Lung (tissue), 12 donors: ENCODE measurements around the gene EEF1A2. TPM values are rescaled to one million over a fixed set of nuclear protein-coding genes. Genes with fewer than 3 reads are reported as not detected.

ENCODE experiments used
- ATAC-seq: fragments of 200-7000 bp; cut with Tn5 transposase; one replicate; pipeline ENCODE4 v1.9.1; 2020; ENCODE audit warnings: moderate number of reproducible peaks; ENCODE audit not compliant: insufficient read depth, low FRiP score
- DNase-seq, 3 donors: peaks; one replicate each; pipeline ENCODE4 v3.0.0-alpha.2; 2013 to 2017
- H3K27ac ChIP-seq, 2 donors: one replicate each; pipeline ENCODE4 v1.5.1; 2013; ENCODE audit warnings: mild to moderate bottlenecking in 2 of 2, moderate library complexity in 2 of 2, control low read depth in 1 of 2, inconsistent platforms in 1 of 2, low read depth in 1 of 2, low read length in 1 of 2
- H3K27me3 ChIP-seq, 3 donors: one replicate each; pipeline ENCODE4 v1.5.1; 2013; ENCODE audit warnings: low read length in 2 of 3; ENCODE audit not compliant: control insufficient read depth in 3 of 3, insufficient read depth in 3 of 3
- H3K36me3 ChIP-seq, 4 donors: one replicate each; pipeline ENCODE4 v1.5.1; 2013; ENCODE audit warnings: low read length in 4 of 4, mild to moderate bottlenecking in 1 of 4, moderate library complexity in 1 of 4; ENCODE audit not compliant: control insufficient read depth in 4 of 4, insufficient read depth in 4 of 4
- H3K4me1 ChIP-seq, 5 donors: one replicate each; pipeline ENCODE4 v1.5.1; 2013; ENCODE audit warnings: low read length in 5 of 5, mild to moderate bottlenecking in 2 of 5, moderate library complexity in 1 of 5; ENCODE audit not compliant: control insufficient read depth in 5 of 5, insufficient read depth in 5 of 5
- H3K4me3 ChIP-seq: one replicate; pipeline ENCODE4 v1.5.1; 2013; ENCODE audit warnings: mild to moderate bottlenecking, control low read depth, moderate library complexity
- H3K9ac ChIP-seq, 2 donors: one replicate each; pipeline ENCODE4 v1.5.1; 2013; ENCODE audit warnings: low read length in 2 of 2, control low read depth in 1 of 2; ENCODE audit not compliant: insufficient read depth in 1 of 2
- H3K9me3 ChIP-seq, 4 donors: one replicate each; pipeline ENCODE4 v1.5.1; 2013; ENCODE audit warnings: low read length in 3 of 4, mild to moderate bottlenecking in 1 of 4, moderate library complexity in 1 of 4; ENCODE audit not compliant: control insufficient read depth in 4 of 4, insufficient read depth in 3 of 4
- WGBS, 2 donors: extraction: QIAGEN DNeasy Blood & Tissue Kit; methylation state at CpG; one replicate each; pipeline ENCODE4 v1.1.7; 2013; 5-methylcytosine and 5-hydroxymethylcytosine counted together
- polyA plus RNA-seq, 2 donors: library from polyadenylated mRNA; stranded (reverse); fragments of 200-250 nt; gene quantifications; one replicate each; pipeline ENCODE4 v1.2.1, GENCODE V29; 2013
- total RNA-seq, 2 donors: library from RNA; depleted of rRNA in 1 of 2; stranded (reverse); fragments of >200 nt in 1 of 2; gene quantifications; one replicate each; pipeline ENCODE4 v1.2.1, GENCODE V29; 2014 to 2021
- TF ChIP-seq, protein P1 (sequence below): IDR thresholded peaks from 2 replicates; pipeline ENCODE4 v1.5.1; 2012; ENCODE audit warnings: mild to moderate bottlenecking; ENCODE audit errors: control extremely low read depth, extremely low read depth
- donor health status: control.
- donor health status: control.
- donor health status: Bipolar disorder and iron deficiency.
- donor health status: healthy.
- donor health status: DM: yes; HTN: yes; CAD: no.

The EEF1A2 gene
- total and polyA plus RNA-seq, 4 donors = 0.47 to 1.9 (median 1.0) TPM

DNA sequence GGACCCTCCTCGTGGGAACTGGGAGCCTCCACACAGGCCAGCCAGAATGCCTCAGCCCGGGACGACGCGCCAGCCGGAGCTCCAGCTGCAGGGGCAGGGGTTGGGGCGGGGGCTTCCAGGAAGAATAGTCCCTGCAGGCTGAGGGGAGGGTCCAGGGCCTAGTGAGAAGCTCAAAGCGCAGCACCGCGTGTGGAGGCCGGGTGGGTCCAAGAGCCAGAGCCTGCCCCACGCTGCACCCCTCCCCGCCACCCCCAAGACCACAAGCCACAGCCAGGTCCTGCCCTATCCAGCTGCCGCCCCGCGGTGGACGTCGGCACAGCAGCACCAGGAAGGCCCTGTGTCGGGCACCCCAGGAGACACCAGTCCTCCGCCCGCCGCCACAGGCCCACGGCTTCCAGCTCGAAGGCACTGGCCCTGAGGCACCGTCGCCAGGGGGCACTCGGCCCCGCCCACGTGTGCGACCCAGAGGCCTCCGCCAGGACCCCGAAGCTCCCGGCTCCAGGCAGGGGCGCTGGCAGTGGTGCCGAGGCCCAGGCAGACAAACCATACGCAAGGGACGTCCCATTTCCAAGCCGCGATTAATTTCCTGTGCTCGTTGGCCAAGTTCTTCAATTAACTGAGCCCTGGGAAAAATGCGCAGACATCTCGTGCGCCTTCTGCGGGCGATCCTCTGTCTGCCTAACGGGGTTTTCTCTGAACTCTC lies 45.9 kb downstream of the EEF1A2 start:
- Histone ChIP-seq H3K9me3 (peaks cover 0 to 3% (median 0%) of the 10 kb centered on the region in 4 donors), H3K9ac (no peak overlapping the region), H3K27ac (no peak overlapping the region), H3K4me1 (peaks cover 0 to 43% (median 0%) of the 10 kb centered on the region in 5 donors), H3K36me3 (no peaks in the 10 kb centered on the region), H3K27me3 (peaks cover 0 to 9% (median 0%) of the 10 kb centered on the region in 3 donors), H3K4me3 (no peak overlapping the region)
- DNase-seq (no peak), ATAC-seq (no peak)
- 47 to 64% methylated on average over 41 to 46 of the region's 46 CpGs for WGBS, 2 donors
- TF ChIP-seq, protein P1, sequence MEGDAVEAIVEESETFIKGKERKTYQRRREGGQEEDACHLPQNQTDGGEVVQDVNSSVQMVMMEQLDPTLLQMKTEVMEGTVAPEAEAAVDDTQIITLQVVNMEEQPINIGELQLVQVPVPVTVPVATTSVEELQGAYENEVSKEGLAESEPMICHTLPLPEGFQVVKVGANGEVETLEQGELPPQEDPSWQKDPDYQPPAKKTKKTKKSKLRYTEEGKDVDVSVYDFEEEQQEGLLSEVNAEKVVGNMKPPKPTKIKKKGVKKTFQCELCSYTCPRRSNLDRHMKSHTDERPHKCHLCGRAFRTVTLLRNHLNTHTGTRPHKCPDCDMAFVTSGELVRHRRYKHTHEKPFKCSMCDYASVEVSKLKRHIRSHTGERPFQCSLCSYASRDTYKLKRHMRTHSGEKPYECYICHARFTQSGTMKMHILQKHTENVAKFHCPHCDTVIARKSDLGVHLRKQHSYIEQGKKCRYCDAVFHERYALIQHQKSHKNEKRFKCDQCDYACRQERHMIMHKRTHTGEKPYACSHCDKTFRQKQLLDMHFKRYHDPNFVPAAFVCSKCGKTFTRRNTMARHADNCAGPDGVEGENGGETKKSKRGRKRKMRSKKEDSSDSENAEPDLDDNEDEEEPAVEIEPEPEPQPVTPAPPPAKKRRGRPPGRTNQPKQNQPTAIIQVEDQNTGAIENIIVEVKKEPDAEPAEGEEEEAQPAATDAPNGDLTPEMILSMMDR = no peak

DNA sequence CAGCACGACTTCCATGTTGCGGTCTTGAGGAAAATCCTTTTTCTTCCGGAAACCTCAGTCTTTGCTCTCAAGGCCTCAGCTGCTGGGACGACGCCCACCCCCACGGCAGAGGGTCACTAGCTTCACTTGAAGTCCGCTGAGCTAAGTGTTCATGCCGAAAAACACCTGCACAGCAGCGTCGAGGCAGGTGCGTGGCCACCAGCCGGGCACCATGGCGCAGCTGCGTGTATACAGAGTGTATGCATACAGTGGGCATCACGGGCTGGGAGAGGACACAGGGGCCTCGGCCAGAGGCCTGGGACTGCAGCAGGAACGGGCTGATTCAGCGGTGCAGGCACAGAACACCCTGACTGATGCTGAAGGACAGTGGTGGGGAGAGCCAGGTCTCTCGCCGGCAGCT lies 46.5 kb downstream of the EEF1A2 start:
- H3K27me3 ChIP-seq = peaks cover 0 to 9% (median 4%) of the 10 kb centered on the region in 3 donors
- WGBS, 2 donors = 85 to 93% methylated on average over 20 of the region's 20 CpGs

DNA sequence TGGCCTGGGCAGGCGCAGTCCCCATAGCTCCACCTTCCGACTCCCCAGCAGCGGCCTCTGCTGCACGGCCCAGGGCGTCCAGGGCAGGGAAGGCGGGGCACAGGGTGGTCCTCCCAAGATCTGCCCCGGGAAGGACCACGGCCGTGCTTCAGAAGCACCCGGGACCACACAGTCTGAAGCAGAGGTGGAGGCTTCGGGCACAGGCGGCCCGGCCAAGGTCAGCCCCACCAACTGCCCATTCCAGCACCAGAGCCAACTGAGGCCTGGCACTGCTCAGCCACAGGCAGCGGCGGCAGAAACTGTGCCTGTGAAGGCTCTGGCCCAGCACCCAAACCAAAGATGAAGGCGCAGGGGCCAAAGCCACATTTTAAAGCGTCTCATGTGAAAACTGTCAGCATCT lies 47.1 kb downstream of the EEF1A2 start:
- Histone ChIP-seq H3K9me3 (peaks cover 0 to 3% (median 0%) of the 10 kb centered on the region in 4 donors), H3K9ac (no peak overlapping the region), H3K4me3 (no peak overlapping the region), H3K4me1 (peaks cover 0 to 37% (median 0%) of the 10 kb centered on the region in 5 donors), H3K27me3 (peaks cover 0 to 9% (median 8%) of the 10 kb centered on the region in 3 donors), H3K27ac (no peak overlapping the region), H3K36me3 (no peaks in the 10 kb centered on the region)
- TF ChIP-seq, protein P1 = no peak
- ATAC-seq = no peak
- DNase-seq = no peak
- 91 to 93% methylated on average over 17 of the region's 17 CpGs for WGBS, 2 donors

More for the DNA sequence above, 46.5 kb downstream of the EEF1A2 start:
- Histone ChIP-seq H3K36me3 (no peaks in the 10 kb centered on the region), H3K4me3 (no peak overlapping the region), H3K4me1 (peaks cover 0 to 42% (median 0%) of the 10 kb centered on the region in 5 donors), H3K9ac (no peak overlapping the region), H3K9me3 (peaks cover 0 to 3% (median 0%) of the 10 kb centered on the region in 4 donors), H3K27ac (no peak overlapping the region)
- TF ChIP-seq, protein P1 = no peak
- DNase-seq (no peak), ATAC-seq (no peak)
